GM03348 (cell line): ENCODE measurements around the gene ACP4.

Source experiments
- DNase-seq: peaks from one replicate; pipeline ENCODE4 v3.0.0; 2012; ENCODE audit warnings: low spot score

The ACP4 gene

GRCh38 chr19:50822661-50823208, 32.5 kb downstream of the ACP4 start:
- no peak for DNase-seq

GRCh38 chr19:50823389-50824042, 33.3 kb downstream of the ACP4 start, which contains the start of gene KLK1:
TSS of gene KLK1 (minus strand) at chr19:50823787. CDS start at chr19:50823748, 39 bp downstream.
- DNase-seq, result no peak

GRCh38 chr19:50826492-50827240, 36.5 kb downstream of the ACP4 start:
- DNase-seq, result no peak

GRCh38 chr19:50827476-50827875, 37.3 kb downstream of the ACP4 start:
- no peak for DNase-seq

GRCh38 chr19:50829801-50830200, 39.6 kb downstream of the ACP4 start:
- no peak for DNase-seq

DNA sequence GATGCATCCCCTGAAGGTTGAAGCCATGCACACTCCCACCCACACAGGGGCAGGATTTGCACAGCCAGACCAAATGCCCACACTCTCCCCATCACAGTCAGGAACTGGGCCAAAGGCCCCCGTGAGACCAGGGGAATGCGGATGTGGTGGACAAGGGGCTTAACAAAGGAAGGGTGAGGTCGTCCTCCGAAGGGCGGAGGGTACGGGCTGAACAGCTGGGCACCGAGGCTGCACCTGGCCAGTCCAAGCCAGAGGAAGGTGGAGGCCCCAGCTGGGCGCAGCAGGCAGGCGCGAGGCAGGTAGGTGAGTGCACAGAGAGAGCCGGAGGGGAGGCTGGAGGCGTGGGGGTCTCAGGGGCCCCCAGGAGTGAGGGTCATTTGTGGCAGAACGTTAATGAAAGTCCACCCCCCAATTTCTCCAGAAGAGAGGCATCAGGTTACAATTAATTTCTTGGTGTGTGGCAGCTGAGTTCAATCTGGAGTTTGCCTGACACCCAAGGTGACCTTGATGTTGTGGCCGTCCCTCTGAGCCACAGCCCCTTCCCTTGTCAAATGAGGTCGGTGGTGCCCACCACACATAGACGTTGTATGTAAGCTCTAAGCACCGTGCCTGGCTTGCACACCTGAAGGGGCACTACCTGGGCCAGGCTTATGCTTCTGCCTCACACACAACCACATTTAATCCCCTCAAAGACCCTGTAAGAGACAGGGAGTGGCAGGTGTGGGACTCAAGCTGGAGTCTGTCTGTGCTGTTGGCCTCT, 40.2 kb downstream of the ACP4 start:
- no peak for DNase-seq

- no peak for DNase-seq
Measured at GRCh38 chr19:50831026-50831396, 40.8 kb downstream of the ACP4 start.

GRCh38 chr19:50832666-50833065, 42.5 kb downstream of the ACP4 start:
- no peak for DNase-seq

DNA sequence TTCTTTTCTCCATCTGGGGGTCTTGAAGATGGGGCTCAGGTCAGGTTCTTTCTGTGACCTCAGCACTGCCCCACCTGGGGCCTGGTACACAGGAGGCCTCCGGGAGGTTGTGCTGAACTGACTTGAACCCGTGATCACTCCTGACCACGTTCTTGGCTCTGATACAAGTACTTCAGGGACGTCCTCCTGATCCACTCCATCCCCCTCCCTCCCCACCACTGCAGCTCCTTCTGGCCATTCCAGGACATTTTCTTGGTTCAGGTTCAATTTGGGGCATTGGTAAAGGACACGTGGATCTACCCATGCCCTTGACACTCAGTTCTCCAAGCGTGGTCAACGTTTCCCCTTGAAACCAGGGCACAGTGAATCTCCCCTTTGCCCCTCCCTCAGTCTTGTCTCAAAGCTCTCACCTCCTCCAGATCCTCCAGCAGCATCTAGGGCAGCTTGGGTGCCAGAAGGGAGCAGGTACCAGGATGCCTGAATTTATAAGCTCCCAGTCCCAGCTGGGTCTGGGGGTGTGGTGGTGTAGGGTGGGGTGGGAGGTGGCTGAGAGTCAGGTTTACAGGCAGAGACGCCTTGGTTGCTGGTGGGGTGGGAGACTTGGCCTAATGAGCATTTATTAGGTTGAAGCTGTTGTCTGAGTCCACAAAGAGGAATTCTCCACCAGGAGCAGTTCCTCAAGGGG, 43.0 kb downstream of the ACP4 start, which contains the start of gene KLK15:
Gene KLK15, minus strand, starts transcription at position 458 of the 685 bp plus-strand sequence. CDS start 2,082 bp downstream, outside the sequence.
- DNase-seq, result no peak

- no peak for DNase-seq
Measured at GRCh38 chr19:50833802-50834167, 43.6 kb downstream of the ACP4 start.

DNA sequence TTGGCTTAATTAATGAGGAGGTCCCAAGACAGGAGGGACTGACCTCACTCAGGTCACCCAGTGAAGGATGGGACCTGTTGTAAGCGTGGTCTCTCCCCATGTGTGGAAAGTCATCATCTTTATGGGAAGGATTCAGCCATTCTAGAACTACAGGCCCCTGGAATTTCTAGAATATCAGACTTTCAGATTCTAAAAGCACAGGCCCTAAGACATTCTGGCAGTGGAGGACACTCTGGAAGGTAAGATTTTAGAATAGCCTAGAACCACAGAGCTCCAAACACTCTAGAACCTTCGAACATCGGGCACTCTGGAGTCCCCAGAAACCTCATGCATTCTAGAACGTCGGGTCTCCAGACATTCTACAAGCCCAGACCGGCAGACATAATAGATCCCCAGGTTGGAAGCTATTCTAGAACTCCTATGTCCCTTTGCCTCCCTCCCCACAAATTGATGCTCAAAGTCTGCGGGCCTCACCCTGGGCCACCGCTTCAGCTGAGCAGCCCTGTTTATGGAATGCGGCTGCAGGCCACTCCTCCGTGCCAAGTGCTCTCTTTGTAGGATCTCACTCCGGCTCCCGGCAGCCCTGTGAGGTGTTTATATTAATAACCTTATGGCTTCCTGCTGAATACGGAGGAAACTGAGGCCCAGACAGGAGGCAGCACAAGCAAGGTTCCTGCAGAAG, 45.0 kb downstream of the ACP4 start:
- peak; percentile 40 for DNase-seq

- DNase-seq, result peak; percentile 92
Measured at GRCh38 chr19:50835785-50836542, 45.7 kb downstream of the ACP4 start.

DNA sequence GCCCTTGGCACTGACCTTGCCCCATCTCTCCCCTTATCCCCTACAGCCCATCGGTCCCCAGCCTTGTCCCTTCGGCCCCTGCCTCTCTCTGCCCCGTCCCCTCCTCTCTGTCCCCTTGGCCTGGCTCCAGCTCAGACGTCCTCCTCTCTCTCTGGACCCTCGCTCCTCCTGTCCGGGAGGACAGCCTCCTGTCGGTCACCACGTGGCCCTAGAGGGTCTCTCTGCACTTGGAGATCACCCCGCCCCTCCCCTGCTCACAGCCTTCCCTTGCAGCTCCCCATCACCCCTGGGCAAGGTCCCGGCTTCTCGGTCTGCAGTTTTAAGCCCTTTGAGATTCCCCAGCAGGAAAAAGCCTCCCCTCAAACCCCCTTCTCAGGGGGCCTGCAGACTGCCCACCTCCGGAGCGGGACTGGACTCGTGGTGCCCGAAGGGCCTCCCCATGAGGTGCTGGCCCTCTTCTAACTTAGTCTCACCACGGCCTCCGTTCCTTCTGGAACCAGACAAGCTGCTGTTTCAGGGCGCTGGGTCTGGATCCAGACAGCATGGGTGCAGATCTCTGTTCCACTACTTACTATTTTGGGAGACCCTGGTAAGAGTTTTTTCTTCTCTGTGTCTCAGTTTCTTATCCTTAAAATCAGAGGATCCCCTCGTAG, 46.5 kb downstream of the ACP4 start:
- no peak for DNase-seq

DNA sequence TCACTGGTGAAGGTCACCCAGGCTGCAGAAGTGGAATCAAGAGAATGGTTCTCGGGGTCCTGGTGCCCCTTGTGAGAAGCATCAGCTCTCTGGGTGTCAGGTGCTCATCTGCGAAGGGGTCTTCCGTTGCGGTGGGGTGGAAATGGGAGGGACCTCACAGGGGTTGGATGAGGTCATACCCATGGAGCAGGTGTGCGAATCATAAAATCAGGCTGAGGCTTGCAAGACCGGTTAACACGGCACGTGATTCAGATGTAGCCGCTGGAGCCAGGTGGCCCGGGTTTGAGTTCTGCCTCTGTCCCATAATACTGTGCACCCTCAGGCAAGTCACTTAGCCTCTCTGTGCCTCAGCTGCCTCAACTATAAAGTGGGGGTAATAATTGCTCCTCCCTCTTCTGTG, 47.1 kb downstream of the ACP4 start:
- DNase-seq, result no peak

- DNase-seq, result no peak
Measured at GRCh38 chr19:50838239-50838638, 48.0 kb downstream of the ACP4 start.

GRCh38 chr19:50839712-50840655, 49.8 kb downstream of the ACP4 start:
- no peak for DNase-seq

- DNase-seq, result no peak
Measured at GRCh38 chr19:50842130-50842529, 51.9 kb downstream of the ACP4 start.

GRCh38 chr19:50843205-50843604, 53.0 kb downstream of the ACP4 start:
- no peak for DNase-seq

DNA sequence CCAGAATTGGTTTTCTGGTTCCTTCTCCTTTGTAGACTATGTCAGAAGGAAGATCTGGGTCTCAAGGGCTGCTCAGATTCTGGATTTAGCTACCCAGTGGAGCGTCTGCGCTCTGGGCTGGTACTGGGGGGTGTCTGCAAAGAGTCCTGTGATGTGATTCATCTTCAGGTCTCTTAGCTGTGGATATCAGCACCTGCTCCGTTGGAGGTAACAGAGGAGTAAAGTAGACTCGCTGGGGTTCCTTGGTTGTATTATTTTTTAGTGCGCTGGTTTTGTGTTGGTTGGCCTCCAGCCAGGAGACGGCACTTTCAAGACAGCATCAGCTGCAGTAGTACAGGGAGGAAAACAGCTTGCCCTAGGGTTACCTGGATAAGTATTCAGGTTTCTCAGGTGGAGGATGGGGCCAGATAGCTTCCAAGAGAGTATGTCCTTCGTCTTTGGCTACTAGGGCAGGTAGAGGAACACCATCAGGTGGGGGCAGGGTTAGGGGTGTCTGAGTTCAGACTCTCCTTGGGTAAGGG, 53.5 kb downstream of the ACP4 start:
- no peak for DNase-seq
